GM19035 (cell line): Measurements from ENCODE around the gene HOXD11.

Experiments used
- ATAC-seq: cut with Tn5 transposase; IDR thresholded peaks from one replicate; pipeline ENCODE4 v1.9.1; 2021; ENCODE audit not compliant: unreplicated experiment

The HOXD11 gene

DNA sequence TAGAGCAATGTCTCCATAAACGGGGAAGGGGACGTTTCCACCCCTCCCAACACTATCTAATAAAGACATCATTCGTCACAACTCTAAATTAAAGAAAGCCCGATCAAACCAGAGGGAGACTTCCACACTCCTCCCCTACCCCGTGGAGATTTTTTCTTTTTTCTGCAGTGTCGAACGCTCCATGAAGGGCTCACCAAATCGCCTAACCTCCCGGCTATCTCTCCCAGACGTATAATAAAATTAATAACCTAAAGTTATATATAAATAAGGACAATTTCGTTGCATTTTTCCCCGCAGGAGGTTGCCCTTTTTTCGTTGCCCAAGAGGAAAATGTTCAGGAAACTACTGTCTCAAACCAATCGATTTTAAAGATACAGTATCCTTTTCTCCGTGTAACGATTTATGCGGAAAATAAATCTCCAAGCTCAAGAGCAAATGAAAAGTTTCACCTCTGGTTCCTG, 25.7 kb upstream of the HOXD11 start:
- no peak for ATAC-seq

DNA sequence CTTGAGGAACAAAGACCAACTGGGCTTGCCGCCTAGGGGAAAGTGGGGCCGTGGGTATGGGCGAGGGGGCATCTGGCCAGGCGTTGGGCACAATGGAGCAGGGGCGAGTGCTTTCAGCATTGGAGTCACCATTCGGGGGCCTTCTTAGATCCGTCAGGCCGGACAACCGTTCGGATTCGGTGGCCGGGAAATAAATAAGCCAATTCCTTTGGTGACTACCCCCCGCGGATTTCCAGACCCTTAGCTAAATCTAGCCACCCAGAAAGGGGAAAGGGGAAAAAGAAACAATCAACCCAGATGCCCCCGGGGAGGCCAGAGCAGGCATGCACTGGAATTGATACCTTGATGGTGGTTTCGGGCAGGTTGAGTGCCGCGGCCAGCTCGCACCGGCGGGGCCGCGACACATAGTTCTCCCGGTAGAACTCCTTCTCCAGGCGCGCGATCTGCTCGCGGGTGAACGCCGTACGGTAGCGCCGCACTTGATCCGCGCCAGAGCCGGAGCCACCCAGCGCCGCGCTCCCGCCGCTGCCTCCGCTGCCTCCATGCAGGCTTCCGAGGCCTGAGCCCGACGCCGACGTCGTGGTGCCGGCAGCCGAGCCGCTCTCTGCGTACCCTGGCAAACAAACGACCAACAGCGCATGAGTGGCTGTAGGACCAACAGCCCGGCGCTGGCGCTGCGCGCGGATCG, 25.1 kb upstream of the HOXD11 start:
- ATAC-seq = no peak

- ATAC-seq = no peak
These were observed 24.6 kb upstream of the HOXD11 start for GRCh38 chr2:176082525-176082823.

DNA sequence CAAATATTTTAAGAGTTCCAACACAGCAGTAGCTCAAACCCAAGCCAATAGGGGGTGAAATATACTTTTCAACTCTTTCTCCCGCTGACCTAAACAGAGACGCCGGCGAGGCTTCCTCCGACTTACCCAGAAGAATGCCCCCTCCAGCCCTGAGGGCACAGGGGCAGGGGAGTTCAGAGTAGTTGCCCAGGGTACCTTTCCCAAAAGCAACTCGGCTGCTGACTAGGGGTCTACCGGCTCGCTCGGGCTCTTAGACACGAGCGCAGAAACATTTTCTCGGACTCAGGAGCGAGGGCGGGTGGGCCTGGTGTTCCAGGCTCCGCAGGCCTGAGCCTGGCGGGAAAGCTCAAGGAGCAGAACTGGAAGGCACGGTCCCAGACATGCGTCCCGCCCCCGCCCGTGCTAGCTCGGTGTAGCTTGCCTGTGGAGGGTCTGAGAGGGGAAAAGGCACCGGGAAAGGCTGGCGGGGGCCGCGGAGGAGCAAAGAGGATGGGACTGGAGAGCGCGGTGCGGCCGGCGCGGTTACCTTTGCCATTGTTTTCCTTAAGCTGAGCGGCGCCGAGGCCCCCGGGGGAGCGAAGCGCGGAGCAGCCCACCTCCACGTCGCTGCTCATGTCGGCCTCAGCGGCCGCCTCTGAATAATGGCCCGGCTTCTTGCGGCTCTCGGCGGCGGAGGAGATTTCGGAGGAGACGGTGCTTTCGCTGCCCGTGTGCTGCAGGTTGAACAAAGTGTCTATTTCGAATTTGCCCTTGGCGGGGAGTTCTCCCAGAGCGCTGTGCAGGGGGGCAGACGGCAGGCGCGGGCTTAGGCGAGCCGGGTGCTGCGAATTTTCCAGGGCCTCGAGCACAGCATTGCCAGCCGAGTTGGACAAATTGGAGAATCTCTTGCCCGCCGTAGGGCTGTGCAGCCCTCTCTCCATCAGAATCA, 24.0 kb upstream of the HOXD11 start:
- no peak for ATAC-seq

DNA sequence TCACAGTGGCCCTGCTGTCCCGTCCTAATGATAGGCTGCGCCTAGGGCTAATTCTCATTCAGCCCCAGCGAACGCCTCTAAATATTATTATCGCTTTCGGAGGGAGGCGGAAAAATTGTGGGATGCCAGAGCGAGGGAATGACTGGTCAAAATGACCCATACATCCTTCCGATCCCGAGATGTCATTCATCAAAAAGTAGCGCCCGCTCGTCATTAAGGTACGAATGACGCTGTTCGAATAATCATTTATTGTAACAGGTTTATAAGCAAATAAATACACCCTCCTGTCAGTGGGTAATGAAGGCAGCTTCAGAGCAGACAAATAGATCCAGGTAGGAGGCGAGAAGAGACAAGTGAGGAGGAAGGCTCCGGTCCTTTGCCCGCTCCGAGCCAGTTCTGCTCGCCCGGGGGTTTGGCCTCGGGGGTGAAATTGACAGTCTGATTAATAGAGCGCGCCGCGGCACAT, 23.3 kb upstream of the HOXD11 start, which contains the start of gene EVX2:
Gene EVX2 (minus strand): TSS at position 167 of the 466 bp plus-strand sequence. CDS start 186 bp downstream, outside the sequence.
- ATAC-seq = no peak

GRCh38 chr2:176084611-176085119, 22.4 kb upstream of the HOXD11 start:
- ATAC-seq = no peak

- ATAC-seq = no peak
These were observed 21.8 kb upstream of the HOXD11 start for GRCh38 chr2:176085120-176085788.

GRCh38 chr2:176085861-176086771, 21.0 kb upstream of the HOXD11 start:
- ATAC-seq = no peak

GRCh38 chr2:176087330-176088047, 19.6 kb upstream of the HOXD11 start:
- no peak for ATAC-seq

GRCh38 chr2:176088048-176088936, 18.8 kb upstream of the HOXD11 start:
- no peak for ATAC-seq

DNA sequence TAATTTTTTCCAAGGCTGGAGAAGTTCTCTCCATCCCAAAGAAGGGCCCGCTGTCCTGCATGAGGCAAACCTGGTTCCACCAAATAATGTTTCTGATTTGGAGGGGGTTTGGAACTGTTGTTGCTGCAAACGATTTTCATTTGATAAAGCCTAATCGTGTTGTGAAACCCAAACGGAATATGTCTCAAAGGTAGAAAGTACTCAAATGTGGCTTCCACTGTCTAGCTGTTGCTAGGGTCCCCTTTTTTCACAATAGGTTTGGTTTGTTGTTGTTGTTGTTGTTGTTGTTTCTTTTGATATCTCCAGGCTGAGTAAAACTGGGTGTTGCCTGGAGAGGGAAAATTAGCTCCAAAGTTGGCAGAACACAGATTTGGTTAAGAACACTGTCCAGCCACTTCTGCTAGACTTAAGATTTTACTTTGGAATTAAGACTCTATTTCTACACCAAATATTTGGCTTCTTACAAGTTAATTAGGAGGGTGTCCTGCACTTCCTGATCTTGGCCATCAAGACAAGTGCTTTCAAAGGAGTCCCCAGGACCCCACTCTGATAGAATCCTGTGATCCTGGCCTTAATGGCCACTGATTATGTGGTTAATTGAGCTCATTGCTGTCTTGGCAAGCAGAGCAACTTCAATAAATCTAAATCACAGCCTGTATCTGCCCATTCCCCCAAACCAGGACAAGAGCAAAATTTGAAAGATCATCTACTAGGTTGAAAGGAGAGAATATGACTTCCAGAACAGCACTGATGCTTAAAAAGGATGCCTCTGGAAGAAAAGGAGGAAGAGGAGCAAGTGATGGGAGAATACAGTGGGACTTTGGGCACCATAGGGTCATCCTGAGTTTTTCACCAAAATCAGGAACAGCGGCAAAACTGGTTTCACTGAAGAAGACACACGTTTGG, 17.9 kb upstream of the HOXD11 start:
- no peak for ATAC-seq

GRCh38 chr2:176089843-176090395, 17.2 kb upstream of the HOXD11 start:
- no peak for ATAC-seq

GRCh38 chr2:176090862-176091261, 16.2 kb upstream of the HOXD11 start:
- no peak for ATAC-seq

DNA sequence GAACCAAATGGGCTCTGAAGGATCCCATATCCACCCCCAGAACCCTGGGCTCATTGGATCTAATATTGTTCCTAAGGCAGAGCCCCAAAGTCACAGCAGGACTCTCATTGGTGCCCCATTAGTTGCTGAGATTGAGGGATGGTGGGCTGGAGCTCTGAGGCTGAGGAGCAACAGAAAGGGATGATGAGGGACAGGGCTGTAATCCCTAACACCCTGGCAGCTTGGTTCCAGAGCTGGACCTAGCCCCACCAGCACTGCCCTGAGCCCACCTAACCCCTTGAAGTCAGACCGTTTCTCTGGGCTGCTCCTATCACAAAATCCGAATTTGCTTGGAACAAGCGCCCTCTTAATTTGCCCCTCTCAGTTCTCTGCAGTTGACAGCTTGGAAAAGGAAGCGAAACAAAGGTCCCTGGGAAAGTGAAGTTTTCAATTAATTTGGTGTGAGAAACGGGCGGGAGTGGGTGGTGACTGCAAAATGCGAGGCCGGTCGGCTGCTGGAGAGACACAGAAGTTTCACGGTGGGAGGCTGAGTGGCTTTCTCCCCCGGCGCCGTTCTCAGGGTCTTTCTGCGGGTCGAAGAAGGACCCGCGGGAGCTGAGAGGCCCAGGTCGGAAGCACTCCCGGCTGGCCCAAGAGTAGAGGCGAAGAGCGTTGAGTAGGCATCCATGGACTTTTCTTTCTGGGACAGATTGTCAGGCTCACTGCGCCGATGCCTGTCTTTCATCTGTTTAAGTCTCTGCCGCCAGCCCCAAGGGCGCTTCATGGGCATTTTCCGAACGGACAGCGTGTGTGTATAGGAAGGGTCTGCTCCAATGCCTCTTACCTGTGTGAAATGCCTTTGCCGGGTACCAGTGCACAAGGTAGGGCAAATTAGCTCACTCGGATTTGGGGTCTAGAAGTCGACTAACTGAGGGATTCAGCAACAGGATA, 15.5 kb upstream of the HOXD11 start:
- no peak for ATAC-seq

GRCh38 chr2:176092270-176093144, 14.6 kb upstream of the HOXD11 start, which contains the start of gene HOXD13:
Gene HOXD13 (plus strand): TSS chr2:176092721. CDS start chr2:176092891, 170 bp downstream.
- ATAC-seq = no peak
